Chondrocyte (in vitro differentiated cells): ENCODE measurements around the gene INTS7. TPM values are rescaled to one million over a fixed set of nuclear protein-coding genes. Genes with fewer than 3 reads are reported as not detected.

ENCODE experiments used
- DNase-seq: peaks from one replicate; pipeline ENCODE4 v3.0.0; 2021; ENCODE audit warnings: mixed read lengths, low spot score
- H3K27ac Mint-ChIP-seq: one replicate; pipeline ENCODE4 v1.8.0; 2021; ENCODE audit warnings: mild to moderate bottlenecking, moderate library complexity, mixed read lengths; ENCODE audit not compliant: unreplicated experiment
- H3K27me3 Mint-ChIP-seq: 2 replicates; pipeline ENCODE4 v1.8.0; 2021; ENCODE audit warnings: low read depth, mixed read lengths
- H3K36me3 Mint-ChIP-seq: 2 replicates; pipeline ENCODE4 v1.8.0; 2021; ENCODE audit warnings: low read depth, mixed read lengths
- H3K4me1 Mint-ChIP-seq: 2 replicates; pipeline ENCODE4 v1.8.0; 2021; ENCODE audit warnings: low read depth, mild to moderate bottlenecking, mixed read lengths
- H3K4me3 Mint-ChIP-seq: one replicate; pipeline ENCODE4 v1.8.0; 2021; ENCODE audit warnings: mild to moderate bottlenecking, moderate library complexity, mixed read lengths; ENCODE audit not compliant: unreplicated experiment
- H3K9me3 Mint-ChIP-seq: 2 replicates; pipeline ENCODE4 v1.8.0; 2021; ENCODE audit warnings: low read depth, mixed read lengths
- long read RNA-seq: library from polyadenylated mRNA; stranded (forward); transcript quantifications from one replicate; pipeline ENCODE4 v2.0.0, GENCODE V29; 2021
- total RNA-seq: library from RNA; stranded (reverse); gene quantifications from 3 replicates; pipeline ENCODE4 v1.2.1, GENCODE V29; 2021
- TF ChIP-seq, protein P1 (sequence below): fragments of 200-600 bp; sonication (generic); IDR thresholded peaks from 2 replicates; pipeline ENCODE4 v1.5.0; 2021; ENCODE audit warnings: antibody characterized with exemption, mild to moderate bottlenecking, moderate library complexity

INTS7 gene, protein sequence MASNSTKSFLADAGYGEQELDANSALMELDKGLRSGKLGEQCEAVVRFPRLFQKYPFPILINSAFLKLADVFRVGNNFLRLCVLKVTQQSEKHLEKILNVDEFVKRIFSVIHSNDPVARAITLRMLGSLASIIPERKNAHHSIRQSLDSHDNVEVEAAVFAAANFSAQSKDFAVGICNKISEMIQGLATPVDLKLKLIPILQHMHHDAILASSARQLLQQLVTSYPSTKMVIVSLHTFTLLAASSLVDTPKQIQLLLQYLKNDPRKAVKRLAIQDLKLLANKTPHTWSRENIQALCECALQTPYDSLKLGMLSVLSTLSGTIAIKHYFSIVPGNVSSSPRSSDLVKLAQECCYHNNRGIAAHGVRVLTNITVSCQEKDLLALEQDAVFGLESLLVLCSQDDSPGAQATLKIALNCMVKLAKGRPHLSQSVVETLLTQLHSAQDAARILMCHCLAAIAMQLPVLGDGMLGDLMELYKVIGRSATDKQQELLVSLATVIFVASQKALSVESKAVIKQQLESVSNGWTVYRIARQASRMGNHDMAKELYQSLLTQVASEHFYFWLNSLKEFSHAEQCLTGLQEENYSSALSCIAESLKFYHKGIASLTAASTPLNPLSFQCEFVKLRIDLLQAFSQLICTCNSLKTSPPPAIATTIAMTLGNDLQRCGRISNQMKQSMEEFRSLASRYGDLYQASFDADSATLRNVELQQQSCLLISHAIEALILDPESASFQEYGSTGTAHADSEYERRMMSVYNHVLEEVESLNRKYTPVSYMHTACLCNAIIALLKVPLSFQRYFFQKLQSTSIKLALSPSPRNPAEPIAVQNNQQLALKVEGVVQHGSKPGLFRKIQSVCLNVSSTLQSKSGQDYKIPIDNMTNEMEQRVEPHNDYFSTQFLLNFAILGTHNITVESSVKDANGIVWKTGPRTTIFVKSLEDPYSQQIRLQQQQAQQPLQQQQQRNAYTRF
- 14.5 to 18.6 TPM (median 17.8 TPM) in 3 replicates for total RNA-seq
- long read RNA-seq, full-length matches to known transcripts = 46 of 56 reads
- long read RNA-seq, partial matches to known transcripts = 0 of 56 reads
- long read RNA-seq, other reads (novel, unspliced or antisense) = 10 of 56 reads

DNA sequence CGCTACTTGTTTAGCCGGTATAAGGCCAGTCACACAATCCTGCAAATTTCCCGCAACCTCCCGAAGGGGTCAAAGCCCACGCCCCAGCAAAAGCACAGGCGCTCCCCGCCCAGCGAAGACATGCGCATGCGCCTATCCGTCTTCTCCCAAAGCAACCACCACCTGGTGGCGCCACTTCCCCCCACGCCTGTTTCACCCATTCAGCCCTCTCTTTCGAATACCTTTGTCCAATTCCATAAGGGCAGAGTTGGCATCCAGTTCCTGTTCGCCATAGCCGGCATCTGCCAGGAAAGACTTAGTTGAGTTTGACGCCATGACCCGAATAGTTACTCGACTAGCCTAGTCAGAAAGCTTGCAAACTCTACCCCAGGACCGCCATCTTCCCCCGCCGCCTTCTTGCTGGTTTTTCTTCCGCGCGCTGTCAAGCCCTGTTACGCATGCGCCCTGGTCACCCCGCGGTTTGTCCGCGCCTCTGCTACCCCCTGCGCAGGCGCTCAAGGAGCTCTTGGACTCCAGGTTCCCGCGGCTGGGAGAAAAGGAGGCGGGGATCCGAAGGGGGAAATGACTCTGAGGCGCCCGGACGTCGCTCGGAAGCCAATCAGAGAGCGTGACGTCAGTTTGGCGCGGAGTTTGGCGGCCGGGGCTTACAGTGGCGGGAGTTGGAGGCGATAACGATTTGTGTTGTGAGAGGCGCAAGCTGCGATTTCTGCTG lies at the start of gene INTS7, which contains the start of gene DTL:
TSS of gene INTS7 (minus strand) at position 435 of the 712 bp plus-strand sequence. CDS start at position 315, 120 bp downstream.
TSS of gene DTL (plus strand) at position 626 of the 712 bp plus-strand sequence. CDS start 143 bp downstream, outside the sequence.
- Mint-ChIP-seq H3K27me3 (no peaks in the 10 kb centered on the region), H3K4me3 (peak within 1 kb of the TSS; percentile 99), H3K36me3 (no peaks in the 10 kb centered on the region), H3K9me3 (no peaks in the 10 kb centered on the region), H3K4me1 (peaks cover 55% of the 10 kb centered on the region), H3K27ac (peak within 1 kb of the TSS; percentile 98)
- TF ChIP-seq, protein P1, sequence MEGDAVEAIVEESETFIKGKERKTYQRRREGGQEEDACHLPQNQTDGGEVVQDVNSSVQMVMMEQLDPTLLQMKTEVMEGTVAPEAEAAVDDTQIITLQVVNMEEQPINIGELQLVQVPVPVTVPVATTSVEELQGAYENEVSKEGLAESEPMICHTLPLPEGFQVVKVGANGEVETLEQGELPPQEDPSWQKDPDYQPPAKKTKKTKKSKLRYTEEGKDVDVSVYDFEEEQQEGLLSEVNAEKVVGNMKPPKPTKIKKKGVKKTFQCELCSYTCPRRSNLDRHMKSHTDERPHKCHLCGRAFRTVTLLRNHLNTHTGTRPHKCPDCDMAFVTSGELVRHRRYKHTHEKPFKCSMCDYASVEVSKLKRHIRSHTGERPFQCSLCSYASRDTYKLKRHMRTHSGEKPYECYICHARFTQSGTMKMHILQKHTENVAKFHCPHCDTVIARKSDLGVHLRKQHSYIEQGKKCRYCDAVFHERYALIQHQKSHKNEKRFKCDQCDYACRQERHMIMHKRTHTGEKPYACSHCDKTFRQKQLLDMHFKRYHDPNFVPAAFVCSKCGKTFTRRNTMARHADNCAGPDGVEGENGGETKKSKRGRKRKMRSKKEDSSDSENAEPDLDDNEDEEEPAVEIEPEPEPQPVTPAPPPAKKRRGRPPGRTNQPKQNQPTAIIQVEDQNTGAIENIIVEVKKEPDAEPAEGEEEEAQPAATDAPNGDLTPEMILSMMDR = peak; percentile 99
- peak; percentile 99 for DNase-seq

DNA sequence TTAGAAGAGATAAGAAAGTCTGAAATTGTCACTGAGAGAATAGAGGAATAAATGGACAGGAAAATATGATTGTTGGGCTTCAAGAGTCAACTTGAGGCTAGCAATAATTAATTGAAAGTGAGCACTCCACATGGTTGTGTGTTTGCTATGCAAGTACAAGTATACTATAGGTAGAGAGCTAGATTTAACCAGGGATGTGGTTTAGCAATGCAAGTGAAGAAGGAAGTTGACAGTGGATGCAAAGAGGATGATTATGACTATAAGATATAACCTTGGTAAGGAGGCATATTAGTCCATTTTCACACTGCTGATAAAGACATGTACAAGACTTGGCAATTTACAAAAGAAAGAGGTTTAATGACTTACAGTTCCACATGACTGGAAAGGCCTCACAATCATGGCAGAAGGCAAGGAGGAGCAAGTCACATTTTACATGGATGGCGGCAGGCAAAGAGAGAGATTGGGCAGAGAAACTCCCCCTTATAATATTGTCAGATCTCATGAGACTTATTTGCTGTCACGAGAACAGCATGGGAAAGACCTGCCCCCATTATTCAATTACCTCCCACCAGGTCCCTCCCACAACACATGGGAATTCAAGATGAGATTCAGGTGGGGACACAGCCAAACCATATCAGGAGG lies 47.5 kb upstream of the INTS7 start:
- no peak overlapping the region for H3K27ac Mint-ChIP-seq
- H3K4me3 Mint-ChIP-seq = no peak overlapping the region
- H3K27me3 Mint-ChIP-seq = no peaks in the 10 kb centered on the region
- peaks cover 7% of the 10 kb centered on the region for H3K4me1 Mint-ChIP-seq
- no peaks in the 10 kb centered on the region for H3K36me3 Mint-ChIP-seq
- TF ChIP-seq, protein P1 = no peak
- H3K9me3 Mint-ChIP-seq = no peaks in the 10 kb centered on the region
- DNase-seq = no peak

- Mint-ChIP-seq H3K9me3 (no peaks in the 10 kb centered on the region), H3K27ac (peak overlapping the region; percentile 33), H3K4me1 (peaks cover 3% of the 10 kb centered on the region), H3K27me3 (no peaks in the 10 kb centered on the region), H3K36me3 (no peaks in the 10 kb centered on the region), H3K4me3 (no peak overlapping the region)
- DNase-seq = no peak
- TF ChIP-seq, protein P1 = no peak
Observed at GRCh38 chr1:212078826-212079225, 43.5 kb upstream of the INTS7 start.

GRCh38 chr1:212077028-212077427 lies 41.7 kb upstream of the INTS7 start:
- TF ChIP-seq, protein P1 = no peak
- no peak for DNase-seq
- no peak overlapping the region for H3K4me3 Mint-ChIP-seq

More at GRCh38 chr1:212077028-212077427, 41.7 kb upstream of the INTS7 start:
- Mint-ChIP-seq H3K4me1 (peaks cover 3% of the 10 kb centered on the region), H3K27me3 (no peaks in the 10 kb centered on the region), H3K36me3 (no peaks in the 10 kb centered on the region), H3K9me3 (no peaks in the 10 kb centered on the region), H3K27ac (no peak overlapping the region)
